Skin epidermis (tissue), 12 donors: ENCODE results near the gene IFITM10.

Experiments used
- H3K27ac ChIP-seq, 21 experiments: fragments of 200-600 bp; sonication (generic) in 11 of 21; one replicate each; pipeline ENCODE4 v1.5.0; 2020; ENCODE audit warnings: mild to moderate bottlenecking in 3 of 21, inconsistent platforms in 2 of 21, moderate library complexity in 2 of 21
- H3K4me3 ChIP-seq, 7 experiments: fragments of 200-600 bp; sonication (generic) in 2 of 7; one replicate each; pipeline ENCODE4 v1.5.0; 2020; ENCODE audit warnings: inconsistent platforms in 2 of 7, mild to moderate bottlenecking in 2 of 7, moderate library complexity in 1 of 7

The IFITM10 gene

GRCh38 chr11:1732418-1733008, 17.9 kb downstream of the IFITM10 start:
- Histone ChIP-seq H3K27ac (no peak overlapping the region), H3K4me3 (no peak overlapping the region)

GRCh38 chr11:1731451-1732059, 18.8 kb downstream of the IFITM10 start:
- H3K4me3 ChIP-seq = no peak overlapping the region
- no peak overlapping the region for H3K27ac ChIP-seq

- Histone ChIP-seq H3K4me3 (no peak overlapping the region), H3K27ac (no peak overlapping the region)
Observed at GRCh38 chr11:1730059-1730629, 20.3 kb downstream of the IFITM10 start.

GRCh38 chr11:1729692-1730011, 20.7 kb downstream of the IFITM10 start:
- no peak overlapping the region for H3K27ac ChIP-seq

GRCh38 chr11:1728931-1729691, 21.3 kb downstream of the IFITM10 start:
- H3K4me3 ChIP-seq = no peak overlapping the region
- H3K27ac ChIP-seq = no peak overlapping the region

More at GRCh38 chr11:1729692-1730011, 20.7 kb downstream of the IFITM10 start:
- H3K4me3 ChIP-seq = no peak overlapping the region

GRCh38 chr11:1728301-1728700, 22.1 kb downstream of the IFITM10 start:
- H3K4me3 ChIP-seq = no peak overlapping the region
- peak overlapping the region in 1 of 21 experiments; percentile 11 for H3K27ac ChIP-seq

GRCh38 chr11:1727861-1728260, 22.5 kb downstream of the IFITM10 start:
- Histone ChIP-seq H3K4me3 (no peak overlapping the region), H3K27ac (peak overlapping the region in 1 of 21 experiments; percentile 11)

GRCh38 chr11:1727096-1727690, 23.2 kb downstream of the IFITM10 start:
- Histone ChIP-seq H3K4me3 (no peak overlapping the region), H3K27ac (no peak overlapping the region)

- no peak overlapping the region for H3K27ac ChIP-seq
- no peak overlapping the region for H3K4me3 ChIP-seq
Observed at GRCh38 chr11:1719781-1720180, 30.6 kb downstream of the IFITM10 start.

GRCh38 chr11:1718326-1718725, 32.1 kb downstream of the IFITM10 start:
- Histone ChIP-seq H3K4me3 (no peak overlapping the region), H3K27ac (no peak overlapping the region)

GRCh38 chr11:1717745-1718144, 32.6 kb downstream of the IFITM10 start:
- H3K27ac ChIP-seq = no peak overlapping the region

GRCh38 chr11:1714908-1715885, 35.2 kb downstream of the IFITM10 start:
- H3K4me3 ChIP-seq = no peak overlapping the region
- H3K27ac ChIP-seq = no peak overlapping the region

More at GRCh38 chr11:1717745-1718144, 32.6 kb downstream of the IFITM10 start:
- no peak overlapping the region for H3K4me3 ChIP-seq

GRCh38 chr11:1708716-1709115, 41.7 kb downstream of the IFITM10 start:
- Histone ChIP-seq H3K4me3 (no peak overlapping the region), H3K27ac (no peak overlapping the region)

GRCh38 chr11:1707751-1708150, 42.6 kb downstream of the IFITM10 start:
- no peak overlapping the region for H3K27ac ChIP-seq
- H3K4me3 ChIP-seq = no peak overlapping the region

GRCh38 chr11:1706634-1707400, 43.6 kb downstream of the IFITM10 start:
- Histone ChIP-seq H3K27ac (peak overlapping the region in 2 of 21 experiments; percentile 13 to 74), H3K4me3 (no peak overlapping the region)

- Histone ChIP-seq H3K27ac (peak overlapping the region in 14 of 21 experiments; percentile 6 to 77 (median 52)), H3K4me3 (no peak overlapping the region)
Observed at GRCh38 chr11:1705126-1706052, 45.0 kb downstream of the IFITM10 start.

GRCh38 chr11:1703146-1703545, 47.2 kb downstream of the IFITM10 start:
- Histone ChIP-seq H3K27ac (no peak overlapping the region), H3K4me3 (no peak overlapping the region)
